ENCODE data around the gene PPFIA1. TPM values are rescaled to one million over a fixed set of nuclear protein-coding genes. Genes with fewer than 3 reads are reported as not detected.
A peak's percentile ranks its signal among the peaks of the same experiment; 100 is the strongest.

PPFIA1 gene
- total and polyA plus RNA-seq, 2 of the 13 experiments (the other 11 are each of a cell fraction or from before 2014, with no cell fraction given), result 29.9 to 45.2 TPM

DNA sequence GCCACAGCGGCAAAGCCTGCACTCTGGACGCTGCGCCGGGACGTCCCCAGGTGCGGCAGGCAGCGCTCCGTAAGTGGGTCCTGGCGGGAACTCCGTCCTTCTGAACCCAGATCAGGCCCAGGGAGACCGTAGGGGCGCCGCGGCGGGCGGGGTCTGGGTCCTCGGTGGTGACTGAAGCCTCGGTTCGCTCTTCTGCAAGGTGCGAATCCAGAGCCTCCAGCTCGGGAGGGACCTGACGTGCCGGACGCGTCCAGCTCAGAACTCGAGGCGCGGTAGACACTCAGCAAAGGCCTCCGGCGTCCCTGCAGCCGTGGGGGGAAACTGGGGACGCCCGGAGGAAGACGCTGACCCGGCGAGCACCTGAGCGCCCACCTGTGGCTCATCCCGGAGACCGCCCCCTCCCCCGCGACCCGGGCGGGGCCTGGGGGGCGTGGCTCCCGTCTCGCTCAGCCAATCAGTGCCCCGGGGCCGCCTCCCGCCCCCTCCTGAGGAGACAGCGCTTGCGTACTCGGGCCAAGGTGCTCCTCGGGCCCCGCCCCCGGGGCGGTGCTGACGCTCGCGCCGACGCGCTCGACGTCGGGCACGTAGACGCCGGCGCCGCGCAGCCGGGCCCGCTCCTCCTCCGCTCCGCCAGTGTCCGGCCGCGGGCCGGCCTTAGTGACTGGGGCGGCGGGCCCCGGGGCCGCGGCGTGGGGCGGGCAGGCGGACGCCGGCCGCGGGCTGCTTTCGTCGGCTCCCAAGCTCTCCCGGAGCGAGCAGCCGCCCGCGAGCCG lies at the start of gene PPFIA1 (continued):
- TF ChIP-seq, protein P1, sequence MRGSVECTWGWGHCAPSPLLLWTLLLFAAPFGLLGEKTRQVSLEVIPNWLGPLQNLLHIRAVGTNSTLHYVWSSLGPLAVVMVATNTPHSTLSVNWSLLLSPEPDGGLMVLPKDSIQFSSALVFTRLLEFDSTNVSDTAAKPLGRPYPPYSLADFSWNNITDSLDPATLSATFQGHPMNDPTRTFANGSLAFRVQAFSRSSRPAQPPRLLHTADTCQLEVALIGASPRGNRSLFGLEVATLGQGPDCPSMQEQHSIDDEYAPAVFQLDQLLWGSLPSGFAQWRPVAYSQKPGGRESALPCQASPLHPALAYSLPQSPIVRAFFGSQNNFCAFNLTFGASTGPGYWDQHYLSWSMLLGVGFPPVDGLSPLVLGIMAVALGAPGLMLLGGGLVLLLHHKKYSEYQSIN (CRISPR knock-in tag; IDR thresholded peaks at IDR 0.05; ENCODE audit: borderline replicate concordance), result no peak
- peak; percentile 76; the same call in 1 of the 2 replicates for TF ChIP-seq CREB1 (IDR thresholded peaks at IDR 0.05)
- no peak for TF ChIP-seq CREB1 (CRISPR knock-in tag; IDR thresholded peaks at IDR 0.05)
- TF ChIP-seq, protein P2, sequence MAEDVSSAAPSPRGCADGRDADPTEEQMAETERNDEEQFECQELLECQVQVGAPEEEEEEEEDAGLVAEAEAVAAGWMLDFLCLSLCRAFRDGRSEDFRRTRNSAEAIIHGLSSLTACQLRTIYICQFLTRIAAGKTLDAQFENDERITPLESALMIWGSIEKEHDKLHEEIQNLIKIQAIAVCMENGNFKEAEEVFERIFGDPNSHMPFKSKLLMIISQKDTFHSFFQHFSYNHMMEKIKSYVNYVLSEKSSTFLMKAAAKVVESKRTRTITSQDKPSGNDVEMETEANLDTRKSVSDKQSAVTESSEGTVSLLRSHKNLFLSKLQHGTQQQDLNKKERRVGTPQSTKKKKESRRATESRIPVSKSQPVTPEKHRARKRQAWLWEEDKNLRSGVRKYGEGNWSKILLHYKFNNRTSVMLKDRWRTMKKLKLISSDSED (CRISPR knock-in tag; IDR thresholded peaks at IDR 0.05), result no peak
- peak; percentile 21 for TF ChIP-seq IKZF4 (CRISPR knock-in tag; IDR thresholded peaks at IDR 0.05; ENCODE audit: borderline replicate concordance, low read depth, not compliant biosample characterization)
- TF ChIP-seq BRD4 (CRISPR knock-in tag; IDR thresholded peaks at IDR 0.05), result no peak
- peak; percentile 47; the same call in 1 of the 2 replicates for TF ChIP-seq ZMYM4 (CRISPR knock-in tag; IDR thresholded peaks at IDR 0.05)
- TF ChIP-seq ZNF777 (CRISPR knock-in tag; IDR thresholded peaks at IDR 0.05), result peak; percentile 26; the same call in 1 of the 2 replicates
- peak; percentile 74; the same call in 1 of the 2 replicates for TF ChIP-seq ZSCAN21 (CRISPR knock-in tag; IDR thresholded peaks at IDR 0.05; ENCODE audit: borderline replicate concordance)
- peak; percentile 35 for TF ChIP-seq JARID2 (CRISPR knock-in tag; IDR thresholded peaks at IDR 0.05; ENCODE audit: insufficient replicate concordance)
- no peak for TF ChIP-seq ZNF7 (CRISPR knock-in tag; IDR thresholded peaks at IDR 0.05)
- TF ChIP-seq DPF2 (CRISPR knock-in tag; IDR thresholded peaks at IDR 0.05; ENCODE audit: borderline replicate concordance, low read depth), result no peak
- TF ChIP-seq RBAK (CRISPR knock-in tag; IDR thresholded peaks at IDR 0.05), result peak; percentile 55; the same call in 1 of the 2 replicates
- TF ChIP-seq ZNF383 (CRISPR knock-in tag; IDR thresholded peaks at IDR 0.05; ENCODE audit: borderline replicate concordance), result no peak
- TF ChIP-seq ZNF550 (CRISPR knock-in tag; IDR thresholded peaks at IDR 0.05; ENCODE audit: borderline replicate concordance), result 0 out of 2 replicates have a peak, but pooled peaks have one; percentile 68
- no peak for TF ChIP-seq ZFP36L2 (CRISPR knock-in tag; IDR thresholded peaks at IDR 0.05)
- TF ChIP-seq ZNF83 (CRISPR knock-in tag; IDR thresholded peaks at IDR 0.05; ENCODE audit: borderline replicate concordance), result peak; percentile 30; the same call in 1 of the 2 replicates
- TF ChIP-seq, protein P3, sequence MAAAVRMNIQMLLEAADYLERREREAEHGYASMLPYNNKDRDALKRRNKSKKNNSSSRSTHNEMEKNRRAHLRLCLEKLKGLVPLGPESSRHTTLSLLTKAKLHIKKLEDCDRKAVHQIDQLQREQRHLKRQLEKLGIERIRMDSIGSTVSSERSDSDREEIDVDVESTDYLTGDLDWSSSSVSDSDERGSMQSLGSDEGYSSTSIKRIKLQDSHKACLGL (CRISPR knock-in tag; IDR thresholded peaks at IDR 0.05), result no peak
- TF ChIP-seq ZNF749 (CRISPR knock-in tag; IDR thresholded peaks at IDR 0.05; ENCODE audit: borderline replicate concordance), result no peak
- TF ChIP-seq, protein P4, sequence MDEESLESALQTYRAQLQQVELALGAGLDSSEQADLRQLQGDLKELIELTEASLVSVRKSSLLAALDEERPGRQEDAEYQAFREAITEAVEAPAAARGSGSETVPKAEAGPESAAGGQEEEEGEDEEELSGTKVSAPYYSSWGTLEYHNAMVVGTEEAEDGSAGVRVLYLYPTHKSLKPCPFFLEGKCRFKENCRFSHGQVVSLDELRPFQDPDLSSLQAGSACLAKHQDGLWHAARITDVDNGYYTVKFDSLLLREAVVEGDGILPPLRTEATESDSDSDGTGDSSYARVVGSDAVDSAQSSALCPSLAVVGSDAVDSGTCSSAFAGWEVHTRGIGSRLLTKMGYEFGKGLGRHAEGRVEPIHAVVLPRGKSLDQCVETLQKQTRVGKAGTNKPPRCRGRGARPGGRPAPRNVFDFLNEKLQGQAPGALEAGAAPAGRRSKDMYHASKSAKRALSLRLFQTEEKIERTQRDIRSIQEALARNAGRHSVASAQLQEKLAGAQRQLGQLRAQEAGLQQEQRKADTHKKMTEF (CRISPR knock-in tag; IDR thresholded peaks at IDR 0.05), result peak; percentile 67; the same call in 1 of the 2 replicates
- no peak for TF ChIP-seq KDM1A (CRISPR knock-in tag; IDR thresholded peaks at IDR 0.05)
- TF ChIP-seq, protein P5, sequence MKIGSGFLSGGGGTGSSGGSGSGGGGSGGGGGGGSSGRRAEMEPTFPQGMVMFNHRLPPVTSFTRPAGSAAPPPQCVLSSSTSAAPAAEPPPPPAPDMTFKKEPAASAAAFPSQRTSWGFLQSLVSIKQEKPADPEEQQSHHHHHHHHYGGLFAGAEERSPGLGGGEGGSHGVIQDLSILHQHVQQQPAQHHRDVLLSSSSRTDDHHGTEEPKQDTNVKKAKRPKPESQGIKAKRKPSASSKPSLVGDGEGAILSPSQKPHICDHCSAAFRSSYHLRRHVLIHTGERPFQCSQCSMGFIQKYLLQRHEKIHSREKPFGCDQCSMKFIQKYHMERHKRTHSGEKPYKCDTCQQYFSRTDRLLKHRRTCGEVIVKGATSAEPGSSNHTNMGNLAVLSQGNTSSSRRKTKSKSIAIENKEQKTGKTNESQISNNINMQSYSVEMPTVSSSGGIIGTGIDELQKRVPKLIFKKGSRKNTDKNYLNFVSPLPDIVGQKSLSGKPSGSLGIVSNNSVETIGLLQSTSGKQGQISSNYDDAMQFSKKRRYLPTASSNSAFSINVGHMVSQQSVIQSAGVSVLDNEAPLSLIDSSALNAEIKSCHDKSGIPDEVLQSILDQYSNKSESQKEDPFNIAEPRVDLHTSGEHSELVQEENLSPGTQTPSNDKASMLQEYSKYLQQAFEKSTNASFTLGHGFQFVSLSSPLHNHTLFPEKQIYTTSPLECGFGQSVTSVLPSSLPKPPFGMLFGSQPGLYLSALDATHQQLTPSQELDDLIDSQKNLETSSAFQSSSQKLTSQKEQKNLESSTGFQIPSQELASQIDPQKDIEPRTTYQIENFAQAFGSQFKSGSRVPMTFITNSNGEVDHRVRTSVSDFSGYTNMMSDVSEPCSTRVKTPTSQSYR (CRISPR knock-in tag; IDR thresholded peaks at IDR 0.05; ENCODE audit: borderline replicate concordance), result no peak

All from HepG2 (cell line).